ENCODE measurements around the gene SHQ1.

DNA sequence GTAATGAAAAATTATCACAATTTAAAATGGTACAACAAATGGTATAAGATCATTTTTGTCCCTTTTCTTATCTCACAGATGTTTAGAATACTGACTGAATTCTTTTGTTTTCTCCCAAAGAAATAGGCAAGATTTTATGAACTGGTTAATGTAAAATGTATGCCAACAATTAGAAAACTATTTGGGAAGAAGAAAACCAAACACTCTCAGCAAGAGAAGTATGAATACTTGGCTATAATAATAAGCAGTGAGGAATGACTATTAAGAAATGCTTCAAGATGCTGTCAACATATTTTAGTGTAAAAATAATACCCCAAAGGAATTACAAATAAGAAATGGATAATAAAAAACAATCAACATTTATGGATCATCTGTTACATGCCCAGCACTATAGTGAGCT, 18.5 kb downstream of the SHQ1 start:
- no peak for TF ChIP-seq POLR2A (IDR thresholded peaks at IDR 0.05)
- TF ChIP-seq, protein P1, sequence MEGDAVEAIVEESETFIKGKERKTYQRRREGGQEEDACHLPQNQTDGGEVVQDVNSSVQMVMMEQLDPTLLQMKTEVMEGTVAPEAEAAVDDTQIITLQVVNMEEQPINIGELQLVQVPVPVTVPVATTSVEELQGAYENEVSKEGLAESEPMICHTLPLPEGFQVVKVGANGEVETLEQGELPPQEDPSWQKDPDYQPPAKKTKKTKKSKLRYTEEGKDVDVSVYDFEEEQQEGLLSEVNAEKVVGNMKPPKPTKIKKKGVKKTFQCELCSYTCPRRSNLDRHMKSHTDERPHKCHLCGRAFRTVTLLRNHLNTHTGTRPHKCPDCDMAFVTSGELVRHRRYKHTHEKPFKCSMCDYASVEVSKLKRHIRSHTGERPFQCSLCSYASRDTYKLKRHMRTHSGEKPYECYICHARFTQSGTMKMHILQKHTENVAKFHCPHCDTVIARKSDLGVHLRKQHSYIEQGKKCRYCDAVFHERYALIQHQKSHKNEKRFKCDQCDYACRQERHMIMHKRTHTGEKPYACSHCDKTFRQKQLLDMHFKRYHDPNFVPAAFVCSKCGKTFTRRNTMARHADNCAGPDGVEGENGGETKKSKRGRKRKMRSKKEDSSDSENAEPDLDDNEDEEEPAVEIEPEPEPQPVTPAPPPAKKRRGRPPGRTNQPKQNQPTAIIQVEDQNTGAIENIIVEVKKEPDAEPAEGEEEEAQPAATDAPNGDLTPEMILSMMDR (IDR thresholded peaks at IDR 0.05) = no peak
- no peak for TF ChIP-seq EP300 (IDR thresholded peaks at IDR 0.05)
